ENCODE measurements around the gene FLNA.
A peak's percentile ranks its signal among the peaks of the same experiment; 100 is the strongest.
"Not testable (repeated sequence)": the region's sequence is repeated elsewhere in the genome, so short reads cannot be mapped to it uniquely, and the experiment has no call there.

FLNA gene

GRCh38 chrX:154398668-154399526 lies 24.5 kb upstream of the FLNA start:
- DNase-seq (ENCODE audit: extremely low read depth in 1 of 2, low read depth in 1 of 2): peak in 1 of 2 donors; percentile 51

GRCh38 chrX:154397888-154398667 lies 23.6 kb upstream of the FLNA start, which contains the start of gene RPL10:
TSS of gene RPL10 (plus strand) at chrX:154398377. CDS start at chrX:154398520, 143 bp downstream.
- peak; percentile 75 to 89 for DNase-seq (ENCODE audit: extremely low read depth in 1 of 2, low read depth in 1 of 2)

DNA sequence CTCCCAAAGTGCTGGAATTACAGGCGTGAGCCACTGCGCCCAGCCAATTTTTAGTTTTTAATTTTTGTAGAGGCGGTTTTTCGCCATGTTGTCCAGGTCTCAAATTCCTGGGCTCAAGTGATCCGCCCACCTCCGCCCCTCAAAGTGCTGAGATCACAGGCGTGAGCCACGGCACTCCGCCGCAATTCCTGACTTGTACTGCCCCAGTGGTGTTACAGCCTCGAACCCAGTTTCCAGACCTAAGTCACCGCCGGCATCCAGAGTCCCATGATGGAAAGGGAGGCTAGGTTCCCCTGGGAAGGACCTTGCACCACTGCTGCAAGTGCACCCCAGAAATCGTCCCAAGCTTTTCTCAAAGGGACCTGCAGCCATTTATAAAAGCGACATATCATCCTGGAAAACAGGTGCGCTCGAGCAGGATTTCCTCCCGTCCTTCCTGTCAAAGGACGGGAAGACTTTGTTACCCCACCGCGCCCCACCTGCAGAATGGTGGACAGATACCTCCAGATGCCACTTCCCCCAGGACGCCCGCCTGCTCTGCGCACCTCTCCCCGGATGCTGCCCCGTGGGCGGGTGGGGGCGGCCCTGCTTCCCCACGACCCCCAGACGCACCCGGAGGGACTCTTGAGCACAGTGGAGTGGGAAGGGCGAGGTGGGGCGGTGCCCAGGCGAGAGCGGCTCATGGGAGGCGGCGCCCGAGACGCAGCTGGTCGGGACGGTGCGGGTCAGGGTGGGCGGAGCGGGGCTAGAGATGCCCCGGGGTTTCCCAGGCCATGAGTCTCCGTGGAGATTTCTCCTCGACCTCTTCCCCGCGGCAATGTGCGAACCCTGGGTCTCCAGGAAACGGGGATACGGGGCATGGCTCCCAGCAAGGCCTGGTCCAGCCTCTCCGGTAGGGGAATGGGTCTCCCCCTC lies 22.8 kb upstream of the FLNA start:
- no peak for DNase-seq (ENCODE audit: extremely low read depth in 1 of 2, low read depth in 1 of 2)

DNA sequence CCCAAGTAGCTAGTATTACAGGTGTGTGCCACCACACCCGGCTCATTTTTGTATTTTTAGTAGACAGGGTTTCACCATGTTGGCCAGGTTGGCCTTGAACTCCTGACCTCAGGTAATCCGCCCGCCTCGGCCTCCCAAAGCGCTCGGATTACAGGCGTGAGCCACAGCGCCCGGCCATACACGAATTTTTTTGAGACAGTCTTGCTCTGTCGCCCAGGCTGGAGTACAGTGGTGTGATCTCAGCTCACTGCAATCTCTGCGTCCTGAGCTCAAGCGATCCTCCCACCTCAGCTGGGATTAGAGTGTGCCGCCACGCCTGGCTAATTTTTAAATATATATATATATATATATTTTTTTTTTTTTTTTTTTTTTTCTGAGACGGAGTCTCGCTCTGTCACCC lies 21.9 kb upstream of the FLNA start:
- DNase-seq (ENCODE audit: extremely low read depth in 1 of 2, low read depth in 1 of 2): not testable (repeated sequence)

- DNase-seq (ENCODE audit: extremely low read depth in 1 of 2, low read depth in 1 of 2): not testable (repeated sequence)
Measured at GRCh38 chrX:154389812-154390747, 15.6 kb upstream of the FLNA start.

- not testable (repeated sequence) for DNase-seq (ENCODE audit: extremely low read depth in 1 of 2, low read depth in 1 of 2)
Measured at GRCh38 chrX:154388649-154389048, 14.2 kb upstream of the FLNA start.

DNA sequence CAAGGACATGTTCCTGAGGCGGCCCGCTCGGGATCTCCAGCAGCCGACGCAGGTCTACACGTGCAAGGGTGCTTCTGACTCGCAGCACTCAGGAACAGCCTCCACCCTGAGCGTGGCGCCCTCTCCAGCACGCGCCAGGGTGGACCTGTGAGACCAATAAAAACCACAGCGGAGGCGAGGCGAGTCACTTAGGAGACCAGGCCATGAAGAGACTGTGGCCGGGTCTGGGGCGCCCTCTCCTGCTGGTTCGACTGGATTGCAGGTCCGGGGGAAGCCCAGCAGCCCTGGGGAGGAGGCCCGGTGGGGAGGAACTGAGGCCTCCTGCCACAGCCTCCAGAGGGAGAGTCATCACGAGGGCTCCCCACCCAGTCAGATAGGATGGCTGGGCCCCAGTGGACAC lies 13.7 kb upstream of the FLNA start:
- DNase-seq (ENCODE audit: extremely low read depth in 1 of 2, low read depth in 1 of 2): not testable (repeated sequence)

DNA sequence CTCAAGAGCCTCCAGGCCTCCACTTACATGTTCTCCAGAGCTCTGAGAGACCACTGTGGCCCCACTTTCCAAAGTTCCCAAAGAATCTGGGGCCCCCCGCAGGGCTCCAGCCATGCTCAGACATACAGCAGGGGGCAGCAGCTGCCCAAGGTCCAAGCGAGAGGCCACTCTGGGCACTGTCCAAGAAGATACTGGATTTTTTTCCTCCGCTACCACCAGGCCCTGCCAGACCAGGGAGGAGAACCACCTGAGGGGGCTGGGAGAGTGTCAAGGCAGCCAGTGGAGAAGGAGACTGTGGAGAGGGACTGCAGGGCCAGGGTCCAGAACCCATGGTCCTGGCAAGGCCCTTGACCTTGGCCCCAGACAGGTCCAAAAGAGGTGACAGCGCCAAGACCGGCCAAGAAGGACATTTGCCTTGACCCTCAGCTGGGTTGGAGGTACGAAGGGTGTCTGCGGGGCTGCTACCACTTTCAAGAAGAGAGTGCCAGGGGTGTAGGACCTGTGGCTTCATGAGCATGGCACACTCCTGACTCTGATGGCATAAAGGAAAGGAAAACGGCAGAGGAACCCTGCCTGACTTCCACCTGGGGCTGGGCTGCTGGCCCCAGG lies 10.0 kb upstream of the FLNA start:
- DNase-seq (ENCODE audit: extremely low read depth in 1 of 2, low read depth in 1 of 2): no peak

DNA sequence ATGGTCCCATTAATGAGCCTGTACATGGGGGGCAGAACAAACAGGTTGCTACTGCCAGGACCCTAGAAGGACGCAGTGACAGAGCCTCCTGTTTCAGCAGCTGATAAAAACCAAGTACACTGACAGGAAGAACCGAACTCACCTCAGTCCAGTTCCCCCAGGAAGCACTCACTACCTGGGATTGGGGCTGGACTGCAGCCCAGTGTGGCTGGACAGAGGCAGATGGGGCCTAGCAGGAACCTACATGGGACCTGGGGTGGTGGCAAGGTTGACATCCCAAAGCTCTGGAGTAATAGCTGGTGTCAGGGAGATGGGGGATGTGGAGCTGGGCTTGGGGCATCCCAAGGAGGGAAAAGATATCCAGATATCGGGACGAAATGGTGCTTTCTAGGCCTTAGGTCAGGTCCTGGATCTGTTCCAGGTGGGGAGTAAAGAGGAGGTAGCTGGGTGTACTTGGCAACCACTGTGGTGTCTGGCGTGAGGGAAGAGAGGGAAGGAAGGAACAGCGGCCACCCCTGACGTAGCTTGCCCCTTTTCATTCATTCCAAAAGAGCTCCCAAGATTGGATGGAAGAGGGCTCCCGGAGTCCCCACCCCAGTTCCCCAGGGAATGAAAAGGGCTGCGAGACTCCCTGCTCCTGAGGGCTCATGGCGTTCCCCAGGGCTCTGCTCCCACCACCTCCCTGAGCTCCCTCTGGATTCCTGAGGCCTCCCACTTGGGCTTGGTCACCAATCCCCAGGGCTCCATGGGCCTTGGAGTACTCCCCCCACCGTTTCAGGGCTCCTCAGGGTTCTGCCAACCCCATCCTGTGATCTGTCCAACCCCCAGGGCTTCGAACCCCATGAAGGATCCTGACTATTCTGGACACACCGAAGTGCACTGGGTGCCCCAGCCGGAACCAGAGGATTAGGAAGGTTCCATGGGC lies 9.2 kb upstream of the FLNA start:
- no peak for DNase-seq (ENCODE audit: extremely low read depth in 1 of 2, low read depth in 1 of 2)

- no peak for DNase-seq (ENCODE audit: extremely low read depth in 1 of 2, low read depth in 1 of 2)
Measured at GRCh38 chrX:154382483-154383069, 8.1 kb upstream of the FLNA start.

GRCh38 chrX:154381271-154381670 lies 6.8 kb upstream of the FLNA start:
- no peak for DNase-seq (ENCODE audit: extremely low read depth in 1 of 2, low read depth in 1 of 2)

DNA sequence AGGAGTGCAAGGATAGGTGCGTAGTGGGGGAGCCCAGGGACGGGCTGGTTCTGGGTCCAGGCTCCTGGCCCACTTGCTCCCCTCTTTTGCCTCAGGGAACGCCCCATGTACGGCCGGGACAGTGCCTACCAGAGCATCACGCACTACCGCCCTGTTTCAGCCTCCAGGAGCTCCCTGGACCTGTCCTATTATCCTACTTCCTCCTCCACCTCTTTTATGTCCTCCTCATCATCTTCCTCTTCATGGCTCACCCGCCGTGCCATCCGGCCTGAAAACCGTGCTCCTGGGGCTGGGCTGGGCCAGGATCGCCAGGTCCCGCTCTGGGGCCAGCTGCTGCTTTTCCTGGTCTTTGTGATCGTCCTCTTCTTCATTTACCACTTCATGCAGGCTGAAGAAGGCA lies 6.4 kb upstream of the FLNA start:
- DNase-seq (ENCODE audit: extremely low read depth in 1 of 2, low read depth in 1 of 2): no peak

- no peak for DNase-seq (ENCODE audit: extremely low read depth in 1 of 2, low read depth in 1 of 2)
Measured at GRCh38 chrX:154380153-154380552, 5.7 kb upstream of the FLNA start.

DNA sequence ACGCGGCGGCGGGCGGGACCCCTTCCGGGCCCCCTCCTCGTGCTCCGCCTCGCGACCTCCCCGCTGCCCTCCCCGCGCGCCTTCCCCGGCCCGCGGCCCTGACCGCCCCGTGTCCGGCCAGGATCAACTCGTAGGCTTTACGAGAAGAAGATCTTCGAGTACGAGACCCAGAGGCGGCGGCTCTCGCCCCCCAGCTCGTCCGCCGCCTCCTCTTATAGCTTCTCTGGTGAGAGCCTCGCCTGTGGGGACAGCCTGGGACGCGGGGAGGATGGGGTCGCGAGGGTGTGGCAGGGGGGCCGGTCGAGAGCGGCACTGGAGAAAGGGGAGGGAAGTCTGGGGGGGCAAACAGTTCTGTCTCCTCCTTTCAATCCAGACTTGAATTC lies 5.1 kb upstream of the FLNA start:
- DNase-seq (ENCODE audit: extremely low read depth in 1 of 2, low read depth in 1 of 2): no peak

- DNase-seq (ENCODE audit: extremely low read depth in 1 of 2, low read depth in 1 of 2): peak; percentile 87 to 92
Measured at GRCh38 chrX:154378799-154379568, 4.5 kb upstream of the FLNA start, which contains the start of gene EMD. TSS of gene EMD (plus strand) at chrX:154379295. CDS start at chrX:154379485, 190 bp downstream.

DNA sequence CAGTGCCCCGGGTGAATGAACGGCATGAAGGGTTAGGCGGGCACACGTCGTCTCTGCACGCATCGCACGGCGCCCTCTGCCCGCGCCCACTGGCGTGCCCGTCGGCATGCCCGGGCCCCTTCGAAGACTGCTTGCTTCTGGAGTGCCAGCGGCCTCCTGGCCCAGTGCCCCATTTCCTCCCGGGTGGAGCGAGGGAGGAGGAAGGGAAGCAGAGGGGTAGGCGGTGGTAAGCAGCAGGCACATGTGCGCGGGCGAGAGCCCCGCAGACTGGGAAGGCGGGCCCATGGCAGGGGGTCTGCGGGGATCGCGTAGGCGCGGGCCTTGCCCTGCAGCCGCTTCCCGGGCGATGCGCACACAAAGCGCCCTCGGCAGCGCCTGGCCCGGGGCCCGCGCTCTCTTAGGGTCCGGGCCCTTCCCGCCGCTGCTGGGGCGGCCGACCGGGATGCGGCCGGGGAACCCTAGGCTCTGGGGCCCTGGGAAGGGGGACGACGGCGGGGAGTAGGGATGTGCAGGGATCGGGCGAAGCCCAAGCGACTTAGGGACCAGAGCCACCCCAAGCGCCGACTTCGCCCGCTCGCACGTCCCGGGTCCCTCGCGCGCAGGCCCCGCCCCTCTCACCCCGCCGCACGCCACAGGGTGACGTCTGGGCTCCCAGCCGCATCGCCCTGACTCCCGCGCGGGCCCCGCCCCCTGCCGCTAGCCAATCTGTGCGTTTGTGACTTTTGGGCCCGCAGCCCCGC lies 3.8 kb upstream of the FLNA start:
- DNase-seq (ENCODE audit: extremely low read depth in 1 of 2, low read depth in 1 of 2): no peak

All from stimulated activated CD8-positive, alpha-beta memory T cell treated with anti-CD3 and anti-CD28 coated beads, Interleukin-7, amount 100 ng/mL, for 48 hours (primary cell).